Stimulated activated naive CD8-positive, alpha-beta T cell treated with anti-CD3 and anti-CD28 coated beads, Interleukin-15, Interleukin-2, amounts not matched to agents 100 U/mL and 50 U/mL, for 24 hours (primary cell): ENCODE results near the gene TEX19.
A peak's percentile ranks its signal among the peaks of the same experiment; 100 is the strongest.
"Not testable (repeated sequence)": the region's sequence is repeated elsewhere in the genome, so short reads cannot be mapped to it uniquely, and the experiment has no call there.

Source experiments
- ATAC-seq: fragments of 150-1000 bp; cut with Tn5 transposase; one replicate; pipeline ENCODE4 v1.10.0; 2021
- DNase-seq: peaks from one replicate; pipeline ENCODE4 v3.0.0; 2021

Gene TEX19

GRCh38 chr17:82334622-82335394 is 24.2 kb upstream of the TEX19 start:
- no peak for ATAC-seq
- DNase-seq = no peak

GRCh38 chr17:82338858-82339633 is 20.0 kb upstream of the TEX19 start:
- DNase-seq (no peak), ATAC-seq (no peak)

- no peak for ATAC-seq
- no peak for DNase-seq
Measured at GRCh38 chr17:82339634-82340580, 19.1 kb upstream of the TEX19 start.

GRCh38 chr17:82342361-82343079 is 16.5 kb upstream of the TEX19 start:
- DNase-seq (no peak), ATAC-seq (no peak)

GRCh38 chr17:82343560-82343959 is 15.5 kb upstream of the TEX19 start:
- ATAC-seq (no peak), DNase-seq (no peak)

- DNase-seq = no peak
- no peak for ATAC-seq
Measured at GRCh38 chr17:82344175-82344907, 14.7 kb upstream of the TEX19 start.

GRCh38 chr17:82345151-82345976 is 13.7 kb upstream of the TEX19 start:
- no peak for ATAC-seq
- DNase-seq = no peak

- DNase-seq (no peak), ATAC-seq (no peak)
Measured at GRCh38 chr17:82346342-82347300, 12.4 kb upstream of the TEX19 start.

- ATAC-seq, DNase-seq: not testable (repeated sequence)
Measured at GRCh38 chr17:82347994-82348393, 11.1 kb upstream of the TEX19 start.

- ATAC-seq (no peak), DNase-seq (no peak)
Measured at GRCh38 chr17:82348434-82348833, 10.6 kb upstream of the TEX19 start.

- DNase-seq (no peak), ATAC-seq (no peak)
Measured at GRCh38 chr17:82348866-82349265, 10.2 kb upstream of the TEX19 start.

GRCh38 chr17:82349287-82349701 is 9.8 kb upstream of the TEX19 start:
- ATAC-seq = no peak
- DNase-seq = no peak

- peak; percentile 38 for ATAC-seq
- peak; percentile 65 for DNase-seq
Measured at GRCh38 chr17:82350182-82351030, 8.6 kb upstream of the TEX19 start.

GRCh38 chr17:82351254-82351712 is 7.8 kb upstream of the TEX19 start:
- ATAC-seq = no peak
- no peak for DNase-seq

- DNase-seq = peak; percentile 86
- ATAC-seq = peak; percentile 74
Measured at GRCh38 chr17:82351713-82352488, 7.1 kb upstream of the TEX19 start.

- ATAC-seq = no peak
- no peak for DNase-seq
Measured at GRCh38 chr17:82353484-82353883, 5.6 kb upstream of the TEX19 start.

- DNase-seq (no peak), ATAC-seq (no peak)
Measured at GRCh38 chr17:82354804-82355308, 4.2 kb upstream of the TEX19 start.
